M059J (cell line): ENCODE data around the gene WDR44. TPM values are rescaled to one million over a fixed set of nuclear protein-coding genes. Genes with fewer than 3 reads are reported as not detected.
"Not testable (repeated sequence)": the region's sequence is repeated elsewhere in the genome, so short reads cannot be mapped to it uniquely, and the experiment has no call there.

Source experiments
- DNase-seq: peaks from one replicate; pipeline ENCODE4 v3.0.0-alpha.2; 2012; ENCODE audit warnings: low read depth
- total RNA-seq: library from RNA; depleted of rRNA; stranded (reverse); fragments of >200 nt; shearing (Covaris generic); gene quantifications from 2 replicates; pipeline ENCODE4 v1.2.3, GENCODE V29; 2014; rRNA removed

The WDR44 gene, protein sequence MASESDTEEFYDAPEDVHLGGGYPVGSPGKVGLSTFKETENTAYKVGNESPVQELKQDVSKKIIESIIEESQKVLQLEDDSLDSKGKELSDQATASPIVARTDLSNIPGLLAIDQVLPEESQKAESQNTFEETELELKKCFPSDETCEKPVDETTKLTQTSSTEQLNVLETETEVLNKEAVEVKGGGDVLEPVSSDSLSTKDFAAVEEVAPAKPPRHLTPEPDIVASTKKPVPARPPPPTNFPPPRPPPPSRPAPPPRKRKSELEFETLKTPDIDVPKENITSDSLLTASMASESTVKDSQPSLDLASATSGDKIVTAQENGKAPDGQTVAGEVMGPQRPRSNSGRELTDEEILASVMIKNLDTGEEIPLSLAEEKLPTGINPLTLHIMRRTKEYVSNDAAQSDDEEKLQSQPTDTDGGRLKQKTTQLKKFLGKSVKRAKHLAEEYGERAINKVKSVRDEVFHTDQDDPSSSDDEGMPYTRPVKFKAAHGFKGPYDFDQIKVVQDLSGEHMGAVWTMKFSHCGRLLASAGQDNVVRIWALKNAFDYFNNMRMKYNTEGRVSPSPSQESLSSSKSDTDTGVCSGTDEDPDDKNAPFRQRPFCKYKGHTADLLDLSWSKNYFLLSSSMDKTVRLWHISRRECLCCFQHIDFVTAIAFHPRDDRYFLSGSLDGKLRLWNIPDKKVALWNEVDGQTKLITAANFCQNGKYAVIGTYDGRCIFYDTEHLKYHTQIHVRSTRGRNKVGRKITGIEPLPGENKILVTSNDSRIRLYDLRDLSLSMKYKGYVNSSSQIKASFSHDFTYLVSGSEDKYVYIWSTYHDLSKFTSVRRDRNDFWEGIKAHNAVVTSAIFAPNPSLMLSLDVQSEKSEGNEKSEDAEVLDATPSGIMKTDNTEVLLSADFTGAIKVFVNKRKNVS
- 25.0 and 38.0 TPM in 2 replicates for total RNA-seq

DNA sequence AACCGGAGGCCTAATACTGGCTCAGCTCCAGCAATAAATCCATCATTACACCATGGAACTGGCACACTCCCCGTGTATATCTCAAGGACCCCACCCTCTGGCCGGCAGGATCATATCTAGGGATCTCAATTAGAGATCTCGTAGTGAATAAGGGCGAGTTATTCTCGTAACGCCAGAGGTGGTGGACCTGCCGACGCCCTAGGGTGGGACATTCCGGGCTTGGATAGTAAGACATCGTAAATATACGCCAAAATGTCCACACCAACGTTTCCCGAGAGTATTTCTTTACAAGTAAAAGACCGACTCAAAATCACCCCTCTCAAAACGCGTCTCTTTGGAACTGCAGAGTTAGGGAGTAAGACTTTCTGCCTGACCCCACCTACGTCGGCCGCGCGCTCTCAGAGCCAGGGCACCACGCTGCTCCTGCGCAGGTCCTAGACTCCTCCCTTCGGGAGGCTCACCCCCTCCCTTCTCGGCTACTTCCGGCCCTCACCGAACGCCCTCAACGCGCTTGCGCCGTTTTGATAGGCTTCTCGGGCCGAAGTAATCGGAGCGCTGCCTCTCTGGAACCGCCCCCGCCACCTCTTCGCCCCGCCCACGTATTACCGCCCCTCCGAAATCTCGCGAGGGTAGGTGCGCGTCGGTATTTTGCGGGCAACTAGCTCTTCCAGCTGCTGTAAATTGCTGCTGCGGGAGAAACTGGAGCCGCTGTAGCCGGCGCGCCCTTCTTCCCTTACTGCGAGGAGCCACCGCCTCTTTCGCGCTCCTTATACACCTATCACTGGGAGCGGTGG, at the start of gene WDR44:
Gene WDR44 (plus strand): TSS at position 643 of the 794 bp plus-strand sequence. CDS start 398 bp downstream, outside the sequence.
- DNase-seq = peak; percentile 98

DNA sequence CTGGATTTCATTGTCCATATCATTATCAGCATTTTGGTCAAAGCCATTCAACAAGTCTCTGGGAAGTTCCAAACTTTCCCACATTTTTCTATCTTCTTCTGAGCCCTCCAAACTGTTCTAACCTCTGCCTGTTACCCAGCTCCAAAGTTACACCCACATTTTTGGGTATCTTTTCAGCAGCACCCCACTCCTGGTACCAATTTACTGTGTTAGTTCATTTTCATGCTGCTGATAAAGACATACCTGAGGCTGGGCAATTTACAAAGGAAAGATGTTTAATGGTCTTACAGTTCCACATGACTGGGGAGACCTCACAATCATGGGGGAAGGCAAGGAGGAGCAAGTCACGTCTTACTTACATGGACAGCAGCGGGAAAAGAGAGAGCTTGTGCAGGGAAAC, 40.1 kb upstream of the WDR44 start:
- DNase-seq = not testable (repeated sequence)

DNA sequence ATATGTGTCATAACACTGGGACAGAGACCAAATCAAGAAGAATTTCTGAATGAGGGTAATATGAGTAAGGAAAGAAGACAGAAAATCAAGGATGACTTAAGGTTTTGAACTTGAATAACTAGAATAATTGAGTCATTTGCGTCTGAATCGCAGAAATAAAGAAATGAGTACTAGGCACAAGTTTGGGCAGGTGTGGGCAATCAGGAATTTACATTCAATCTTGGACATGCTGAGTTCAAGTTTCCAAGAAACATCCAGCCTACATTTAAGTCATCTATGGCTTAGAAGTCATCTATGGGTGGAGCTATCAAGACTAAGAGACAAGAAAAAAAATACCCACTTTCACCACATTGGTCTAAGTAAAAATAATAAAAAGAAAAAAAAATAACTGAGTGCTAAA, 30.4 kb upstream of the WDR44 start:
- no peak for DNase-seq

DNA sequence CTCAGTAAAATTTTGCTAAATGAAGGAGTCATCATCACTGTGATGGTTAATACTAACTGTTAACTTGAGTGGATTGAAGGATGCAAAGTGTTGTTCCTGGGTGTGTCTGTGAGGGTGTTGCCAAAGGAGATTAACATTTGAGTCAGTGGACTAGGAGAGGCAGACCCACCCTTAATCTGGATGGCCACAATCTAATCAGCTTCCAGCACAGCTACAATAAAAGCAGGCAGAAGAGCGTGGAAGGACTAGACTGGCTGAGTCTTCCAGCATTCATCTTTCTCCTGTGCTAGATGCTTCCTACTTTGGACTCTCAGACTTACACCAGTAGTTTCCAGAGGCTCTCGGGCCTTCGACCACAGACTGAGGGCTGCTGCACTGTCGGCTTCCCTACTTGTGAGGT, 21.3 kb upstream of the WDR44 start:
- DNase-seq = no peak

DNA sequence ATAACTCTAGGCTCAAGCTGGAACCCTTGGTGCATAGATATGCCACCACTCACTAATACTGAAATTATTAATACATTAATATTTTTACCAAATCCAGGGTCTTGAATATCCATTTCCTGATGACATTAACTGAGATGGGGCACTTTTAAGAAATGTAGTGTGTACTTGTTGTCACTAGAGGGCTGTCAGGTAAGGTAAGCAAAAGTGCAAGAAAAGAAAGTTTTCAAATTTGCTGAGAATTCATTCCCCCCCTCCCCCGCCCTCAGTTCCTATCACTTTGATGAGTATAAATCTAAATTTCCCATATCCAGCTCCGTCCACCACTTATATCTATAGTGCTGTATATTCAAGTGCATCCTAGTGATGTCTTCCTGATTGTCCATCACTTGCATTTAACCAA, 20.5 kb upstream of the WDR44 start:
- peak; percentile 9 for DNase-seq

DNA sequence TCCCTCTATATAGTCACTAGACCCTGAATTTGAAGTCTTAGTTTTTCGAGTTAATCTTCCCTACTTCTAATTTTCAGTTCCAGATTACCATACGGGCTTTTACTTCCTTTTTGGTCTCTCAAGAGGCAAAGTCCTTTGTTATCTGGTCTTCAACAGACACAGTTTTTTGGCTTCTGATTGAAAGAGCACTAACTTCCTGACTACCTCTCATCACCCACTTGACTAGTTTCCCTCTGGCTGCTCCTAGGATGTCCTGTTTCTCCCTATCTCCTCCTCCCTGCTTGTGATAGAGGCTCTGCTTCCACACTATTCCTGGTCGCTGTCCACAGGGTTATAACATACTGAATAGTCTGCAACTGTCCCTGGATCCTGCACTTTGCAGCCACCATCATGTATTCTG, 16.7 kb upstream of the WDR44 start:
- no peak for DNase-seq

DNA sequence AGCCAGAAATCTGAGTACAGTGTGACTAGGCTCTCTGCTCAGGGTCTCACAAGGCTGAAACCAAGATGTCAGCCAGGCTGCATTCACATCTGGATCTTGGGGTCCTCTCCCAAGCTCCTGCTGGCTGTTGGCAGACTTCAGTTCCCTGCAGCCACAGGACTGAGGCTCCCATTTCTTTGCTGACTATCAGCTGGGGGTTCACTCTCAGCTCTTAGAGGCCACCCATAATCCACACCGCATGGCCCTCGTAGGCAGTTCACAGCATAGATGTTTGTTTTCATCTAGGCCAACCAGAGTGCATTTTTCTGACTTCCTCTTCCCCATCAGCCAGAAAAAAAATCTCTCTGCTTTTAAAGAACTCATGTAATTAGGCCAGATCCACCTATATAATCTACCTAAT, 8.2 kb upstream of the WDR44 start:
- DNase-seq = no peak

DNA sequence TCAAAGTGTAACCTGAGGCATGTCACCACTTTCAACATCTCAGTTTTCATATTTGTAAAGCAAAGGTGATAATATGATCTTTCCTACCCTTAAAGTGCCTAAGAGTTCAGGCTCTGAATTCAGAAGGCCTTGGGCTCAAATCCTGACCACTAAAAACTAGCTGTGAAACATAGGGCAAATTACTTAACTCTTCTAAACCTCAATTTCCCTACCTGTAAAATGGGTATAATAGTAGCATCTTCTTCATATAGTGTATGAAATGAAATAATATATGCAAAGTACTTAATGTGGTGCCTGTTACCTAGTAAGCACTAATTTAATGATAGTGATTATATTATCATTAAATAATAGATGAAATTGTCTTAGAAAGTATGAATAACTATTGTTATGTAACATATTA, 7.0 kb upstream of the WDR44 start:
- no peak for DNase-seq

DNA sequence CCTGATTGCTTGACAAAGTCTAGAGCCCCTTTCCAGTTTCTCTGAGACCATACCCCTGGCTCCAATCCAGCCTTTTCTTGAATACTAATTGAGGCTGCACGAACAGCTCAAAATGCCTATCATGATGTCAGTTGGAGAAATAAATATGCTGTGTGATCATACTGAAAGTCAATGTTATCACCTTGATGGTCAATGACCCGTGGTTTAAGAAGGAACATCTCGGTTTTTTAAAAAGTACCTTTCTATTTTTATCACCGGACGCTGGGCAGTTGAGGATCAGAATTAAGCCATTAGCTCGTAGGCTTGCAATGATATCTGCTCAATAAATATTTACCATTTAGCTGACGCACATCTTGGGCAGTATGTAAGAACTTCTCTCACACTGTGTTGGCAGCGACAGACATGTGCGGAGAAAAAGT, 852 bp upstream of the WDR44 start:
- no peak for DNase-seq

DNA sequence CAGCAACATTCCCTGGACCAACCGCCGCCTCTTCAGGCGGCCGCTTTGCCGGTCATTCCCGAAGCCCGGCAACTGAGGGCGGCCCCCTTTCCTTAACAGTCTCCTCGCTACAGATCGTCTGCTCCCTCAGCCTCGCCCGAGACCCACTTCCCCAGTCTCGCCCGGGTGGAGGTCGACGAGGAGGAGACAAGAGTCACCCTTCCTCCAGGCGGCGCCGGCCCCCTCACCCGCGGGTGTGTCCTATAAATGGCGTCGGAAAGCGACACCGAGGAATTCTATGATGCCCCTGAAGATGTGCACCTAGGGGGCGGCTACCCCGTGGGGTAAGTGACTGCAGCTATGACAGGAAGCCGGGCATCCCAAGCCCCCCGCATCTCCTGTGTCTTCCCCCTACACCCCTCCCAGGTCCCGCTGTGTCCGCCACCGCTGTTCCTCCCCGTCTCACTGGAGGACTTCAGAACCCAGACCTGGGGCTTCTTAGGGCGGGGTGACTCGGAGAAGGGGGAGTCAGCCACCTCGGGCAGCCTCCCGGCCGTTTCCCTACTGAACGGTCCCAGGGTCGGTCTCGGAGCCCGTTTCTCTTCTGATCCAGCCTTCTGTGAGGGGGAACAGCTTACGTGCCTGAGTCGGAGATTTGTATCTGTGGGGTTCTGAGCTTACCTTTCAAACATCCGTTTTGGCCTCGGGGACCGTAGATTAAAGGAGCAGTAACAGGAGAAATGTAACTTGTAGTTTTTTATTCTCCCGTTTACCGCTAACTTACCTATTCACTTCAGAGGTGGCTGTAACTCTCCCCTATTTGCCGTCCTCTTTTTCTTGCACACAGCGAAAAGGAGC, 570 bp downstream of the WDR44 start:
- DNase-seq = peak; percentile 60

DNA sequence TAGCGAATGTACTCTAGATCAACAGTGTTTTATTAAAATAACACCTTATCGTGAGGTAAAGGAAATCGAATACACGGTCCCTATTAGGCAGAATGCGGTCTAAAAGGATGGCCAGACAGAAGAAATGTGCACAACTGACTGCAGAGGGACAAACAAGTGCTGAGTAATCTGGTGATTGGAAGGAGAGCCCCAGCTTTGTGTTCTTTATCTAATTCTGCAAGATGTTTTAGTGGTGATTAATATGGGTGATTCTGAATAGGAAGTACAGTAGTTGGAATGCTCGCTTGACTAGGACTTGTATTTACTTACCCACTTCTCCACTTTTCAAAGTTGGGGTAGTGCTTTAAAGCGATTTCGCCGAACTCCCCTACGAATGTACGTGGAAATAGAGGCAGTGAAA, 1.2 kb downstream of the WDR44 start:
- peak; percentile 81 for DNase-seq

DNA sequence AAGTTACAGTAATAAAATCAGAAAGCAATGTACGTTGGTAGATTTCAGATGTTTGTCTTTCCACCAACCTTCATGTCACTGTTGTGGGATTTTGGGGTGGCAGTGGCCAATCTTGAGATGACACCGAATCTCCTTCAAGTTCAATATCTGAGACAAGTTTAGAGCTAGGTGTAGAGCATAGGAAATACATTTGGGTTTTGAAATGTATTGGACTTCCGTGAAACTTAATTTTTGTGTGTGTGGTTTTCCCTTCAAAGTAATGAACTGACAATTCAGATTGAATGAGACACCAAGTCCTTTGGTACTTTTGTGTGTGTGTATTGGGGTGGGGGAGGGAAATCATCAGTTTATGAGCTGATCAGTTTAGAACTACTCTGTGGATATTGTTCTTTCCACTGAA, 1.8 kb downstream of the WDR44 start:
- peak; percentile 3 for DNase-seq

DNA sequence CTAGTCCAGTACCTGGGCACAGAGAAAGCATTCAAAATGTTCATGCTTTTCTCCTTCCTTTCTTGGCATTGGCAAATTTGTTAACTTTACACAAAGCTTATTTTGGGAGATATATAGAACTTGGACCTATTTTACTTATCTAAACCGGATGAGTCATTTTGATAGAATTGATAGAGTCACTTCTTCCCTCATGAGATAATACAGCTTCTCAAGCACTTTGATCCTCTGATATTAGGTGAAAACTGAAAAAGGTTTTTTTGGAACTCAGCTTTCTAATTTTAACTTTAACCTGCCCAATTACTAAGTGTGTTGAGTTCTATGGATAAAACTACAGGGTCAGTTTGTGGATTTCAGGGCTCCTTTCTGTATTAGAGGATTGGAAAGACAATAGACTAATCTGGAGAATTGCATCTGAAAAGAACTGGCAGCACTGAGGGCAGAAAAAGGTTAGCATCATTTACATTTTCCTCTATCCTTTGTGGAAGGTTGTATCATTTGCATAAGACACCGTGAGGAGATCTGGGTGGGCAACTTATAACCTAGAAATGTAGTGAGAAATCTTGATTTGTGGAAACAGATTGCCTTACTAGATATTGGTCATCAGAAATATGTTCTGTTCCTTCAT, 2.4 kb downstream of the WDR44 start:
- DNase-seq = no peak

DNA sequence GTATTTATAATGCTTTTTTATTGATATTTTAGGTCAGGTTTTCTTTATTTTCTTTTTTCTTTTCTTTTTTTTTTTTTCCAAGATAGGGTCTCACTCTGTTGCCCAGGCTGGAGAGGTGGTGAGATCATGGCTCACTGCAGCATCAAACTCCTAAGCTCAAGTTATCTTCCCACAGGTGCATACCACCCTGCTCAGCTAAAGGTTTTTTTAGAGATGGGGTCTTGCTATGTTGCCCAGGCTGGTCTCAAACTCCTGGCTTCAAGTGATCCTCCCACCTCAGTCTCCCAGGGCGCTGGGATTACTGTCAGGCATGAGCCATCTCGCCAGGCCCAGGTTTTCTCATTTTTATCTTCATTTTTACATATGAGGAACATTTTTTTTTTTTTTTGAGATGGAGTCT, 3.3 kb downstream of the WDR44 start:
- no peak for DNase-seq

DNA sequence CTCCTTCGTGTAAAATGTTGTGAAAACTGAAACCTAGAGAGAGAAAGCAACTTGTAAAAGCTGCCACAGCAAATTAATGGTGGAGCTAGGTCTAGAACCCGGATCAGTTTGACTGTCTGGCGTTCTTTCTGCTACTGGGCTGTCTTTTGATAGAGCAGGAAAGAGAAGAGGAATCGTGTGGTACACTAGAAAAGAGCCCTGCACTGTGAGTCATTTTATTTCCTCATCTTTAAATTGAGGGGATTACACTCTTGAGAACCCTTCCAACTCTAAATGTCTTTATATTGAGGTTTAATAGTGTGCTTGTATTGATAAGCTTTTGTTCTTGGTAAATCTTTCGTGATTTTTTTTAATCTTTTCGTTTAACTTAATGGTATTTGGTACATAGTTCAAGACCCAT, 4.3 kb downstream of the WDR44 start:
- DNase-seq = peak; percentile 55

DNA sequence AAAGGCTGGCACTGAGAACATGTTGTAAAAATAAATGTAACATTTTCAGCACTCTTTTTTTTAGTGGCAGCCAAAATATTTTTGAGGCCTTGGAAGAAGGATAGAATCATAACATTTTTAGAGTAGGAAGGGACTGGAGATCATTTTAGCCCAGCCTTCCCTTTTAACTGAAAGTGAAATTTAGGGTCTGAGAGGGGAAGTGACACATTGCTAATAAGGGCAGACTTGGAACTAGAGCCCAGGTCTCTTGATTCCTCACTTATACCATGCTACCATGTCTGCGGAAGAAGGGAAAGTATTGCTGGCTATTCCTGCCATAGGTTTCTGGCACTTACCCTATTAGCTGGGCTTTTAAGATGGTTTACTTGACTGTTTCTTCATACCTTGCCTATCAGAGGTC, 4.8 kb downstream of the WDR44 start:
- peak; percentile 42 for DNase-seq

DNA sequence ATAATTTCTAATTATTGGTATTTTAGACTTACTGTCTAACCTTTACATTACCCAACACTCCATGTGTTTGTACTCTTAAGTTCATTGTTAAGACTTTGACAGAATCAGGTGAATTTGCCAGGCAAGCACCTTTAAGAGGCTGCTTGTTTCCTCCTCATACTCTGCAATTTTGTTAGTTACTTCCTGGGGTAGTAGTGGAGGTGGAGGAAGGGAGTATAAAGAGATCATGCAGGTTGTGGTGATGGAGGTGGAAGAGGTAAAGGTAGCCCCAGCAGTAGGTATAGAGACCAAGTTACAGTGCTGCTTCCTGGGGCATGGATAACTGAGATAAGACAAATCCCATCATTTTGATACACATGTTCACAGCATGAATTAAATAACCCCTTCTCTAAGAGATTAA, 6.7 kb downstream of the WDR44 start:
- DNase-seq = no peak

DNA sequence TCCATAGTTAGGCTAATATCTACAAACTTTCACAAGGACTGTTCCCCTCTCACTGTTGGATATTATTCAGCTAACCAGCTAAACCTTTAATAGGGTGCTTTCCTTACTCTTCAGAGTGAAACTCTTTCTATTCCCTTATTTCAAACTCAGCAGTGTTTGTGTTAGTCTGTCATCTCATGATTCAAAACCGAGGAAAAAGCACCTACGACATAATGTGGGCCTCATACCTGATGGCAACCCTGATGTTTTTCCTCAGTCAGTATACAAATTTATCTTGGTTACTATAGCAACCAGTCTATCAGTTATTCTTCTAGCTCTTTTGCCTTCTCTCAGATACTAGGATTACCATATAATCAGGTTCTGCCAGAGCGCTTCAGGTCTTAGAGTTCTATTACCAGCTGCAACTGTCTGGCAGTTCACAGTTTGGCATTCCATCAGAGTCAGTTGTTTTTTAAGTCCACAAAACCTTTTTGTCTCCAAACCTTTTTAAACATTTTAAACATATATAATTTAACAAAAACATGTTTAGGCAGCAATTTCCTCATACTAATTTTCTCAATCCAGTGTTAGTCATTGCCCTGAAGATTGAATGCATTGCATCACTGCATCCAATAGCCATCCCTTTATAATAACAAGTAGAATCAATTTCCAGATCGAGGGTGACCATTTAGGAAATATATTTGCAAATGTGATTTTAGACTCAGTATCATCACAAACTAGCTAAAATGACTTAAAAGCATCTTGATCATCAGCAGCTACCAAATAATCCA, 7.4 kb downstream of the WDR44 start:
- peak; percentile 20 for DNase-seq

DNA sequence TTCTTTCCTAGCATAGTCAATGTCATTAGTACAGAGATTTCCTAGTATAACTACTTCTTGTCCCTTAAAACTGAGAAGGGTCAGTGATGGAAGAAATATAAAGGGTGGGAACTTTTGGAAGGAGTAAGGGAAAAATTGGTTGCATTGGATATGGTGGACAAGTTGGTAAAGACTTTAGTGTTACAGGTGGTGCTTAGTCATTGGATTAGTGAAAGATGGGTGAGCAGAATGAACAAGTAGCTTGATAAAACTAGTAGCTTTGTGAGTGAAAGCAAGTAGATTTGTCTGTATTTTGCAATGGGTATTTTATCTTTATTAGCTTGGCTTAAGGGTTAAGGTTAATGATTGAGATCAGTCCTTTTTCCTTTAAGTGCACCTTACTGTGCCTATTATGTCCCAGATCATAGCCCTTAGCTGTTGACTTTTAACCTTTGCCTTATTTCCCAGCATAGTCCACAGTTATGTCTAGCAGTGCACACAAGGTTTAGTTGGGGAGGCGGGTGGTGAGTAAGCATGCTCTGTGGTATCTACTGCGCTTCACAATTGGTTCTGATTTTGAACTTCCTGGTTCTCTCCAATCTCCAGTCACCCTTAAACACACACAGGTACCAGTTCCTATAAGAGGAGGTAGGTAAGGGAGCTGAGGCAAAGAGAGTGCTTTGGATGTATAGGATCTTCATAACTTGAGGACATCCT, 9.5 kb downstream of the WDR44 start:
- DNase-seq = peak; percentile 76
